DMS153 treated with DMSO at 0.1 percent for 48 hours (cell line): Measurements from ENCODE around the gene KIF5B.
"Not testable (repeated sequence)": the region's sequence is repeated elsewhere in the genome, so short reads cannot be mapped to it uniquely, and the experiment has no call there.

Source experiments
- DNase-seq: peaks from one replicate; lab custom pipeline; 2025; ENCODE audit not compliant: unreplicated experiment; lab: John Stamatoyannopoulos, UW

The KIF5B gene

GRCh38 chr10:32017044-32017443 is 39.2 kb downstream of the KIF5B start:
- no peak for DNase-seq

- no peak for DNase-seq
Observed at GRCh38 chr10:32015386-32015785, 40.8 kb downstream of the KIF5B start.

DNA sequence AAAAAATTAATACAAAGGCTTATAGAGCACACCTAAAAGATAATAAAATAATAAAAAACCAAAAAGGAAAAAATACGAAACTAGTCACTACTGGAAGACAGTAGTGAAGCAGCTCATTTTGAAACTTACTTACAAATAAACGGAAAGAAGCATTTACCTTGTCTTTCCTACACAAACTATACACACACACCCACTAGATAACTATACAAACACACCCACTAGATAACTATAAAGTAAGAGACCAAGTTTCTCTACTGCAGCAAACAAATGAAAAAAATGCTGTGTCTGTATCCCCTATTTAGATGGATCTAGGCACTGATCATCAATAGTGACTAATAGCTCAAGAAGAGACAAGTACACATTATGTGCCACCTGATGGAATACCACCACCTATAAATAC is 49.2 kb downstream of the KIF5B start:
- no peak for DNase-seq

GRCh38 chr10:32005050-32005449 is 51.2 kb downstream of the KIF5B start:
- DNase-seq = no peak

- DNase-seq = no peak
Observed at GRCh38 chr10:32004161-32004591, 52.0 kb downstream of the KIF5B start.

DNA sequence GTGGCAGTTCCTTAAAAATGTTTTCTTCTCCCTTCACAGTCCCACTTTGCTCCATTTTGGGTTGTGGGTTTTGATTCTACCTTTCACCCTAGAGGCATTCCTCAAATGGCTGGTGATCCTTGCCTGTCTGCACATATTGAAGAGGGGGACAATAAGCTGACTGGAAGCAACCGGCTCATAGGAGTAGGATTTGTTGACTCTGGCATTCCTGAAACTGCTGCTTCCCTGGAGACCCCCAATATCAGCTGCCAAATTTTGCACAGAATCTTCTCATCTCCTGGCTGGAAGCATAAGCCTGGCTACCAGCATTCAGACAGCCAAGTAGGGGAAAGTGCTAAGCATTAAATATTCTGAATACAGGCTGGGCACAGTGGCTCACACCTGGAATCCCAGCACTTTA is 53.7 kb downstream of the KIF5B start:
- DNase-seq = no peak

DNA sequence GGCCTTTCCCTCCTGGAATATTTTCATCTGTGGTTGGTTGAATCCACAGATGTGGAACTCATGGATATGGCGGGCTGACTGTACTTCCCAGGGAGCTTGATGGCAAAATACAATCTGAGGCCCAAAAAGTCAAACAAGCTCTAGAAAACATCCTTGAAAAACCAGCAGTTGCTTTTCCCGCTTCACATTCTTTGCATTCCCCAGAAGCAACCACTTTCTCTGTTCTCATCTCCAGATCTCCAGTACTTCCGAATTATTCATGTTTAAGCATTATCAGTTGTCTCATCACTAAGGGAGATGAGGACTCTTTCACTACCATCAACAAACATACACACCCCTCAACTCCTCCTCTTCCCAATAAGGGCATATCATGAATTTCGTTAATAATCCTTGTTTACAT is 55.3 kb downstream of the KIF5B start:
- no peak for DNase-seq

DNA sequence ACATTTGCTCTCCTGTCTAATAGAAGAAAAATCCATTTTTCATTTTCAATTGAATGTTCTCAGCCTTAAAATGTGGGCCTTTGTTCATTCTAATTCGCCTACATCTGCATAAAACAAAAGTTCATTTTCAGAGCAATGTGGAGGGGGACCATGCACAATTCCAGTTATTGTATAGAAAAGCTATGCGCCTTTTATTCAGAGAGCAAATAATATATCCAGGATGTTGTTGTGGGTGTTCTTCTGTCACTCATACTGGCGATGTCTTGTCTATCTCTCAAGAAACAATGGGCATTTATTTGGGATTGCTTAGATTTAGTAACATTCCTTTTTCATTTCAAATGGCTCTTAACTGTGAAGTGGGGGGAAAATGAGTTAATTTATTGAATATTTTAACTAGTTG is 56.4 kb downstream of the KIF5B start:
- no peak for DNase-seq

GRCh38 chr10:31999070-31999660 is 57.1 kb downstream of the KIF5B start:
- DNase-seq = no peak

DNA sequence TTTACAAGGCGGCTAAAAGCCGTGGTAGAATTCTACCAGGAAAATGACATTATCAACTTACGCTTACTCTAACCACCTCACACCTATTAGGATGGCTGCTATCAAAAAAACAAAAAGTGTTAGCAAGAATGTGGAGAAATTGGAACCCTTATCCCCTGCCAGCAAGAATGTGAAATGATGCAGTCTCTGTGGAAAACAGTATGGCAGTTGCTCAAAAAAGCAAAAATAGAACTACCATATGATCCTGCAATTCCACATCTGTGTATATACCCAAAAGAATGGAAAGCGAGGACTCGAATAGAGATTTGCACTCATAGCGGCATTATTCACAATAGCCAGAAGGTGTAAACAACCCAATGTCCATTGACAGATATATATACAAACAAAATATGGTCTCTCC is 61.3 kb downstream of the KIF5B start:
- no peak for DNase-seq

GRCh38 chr10:31990937-31991336 is 65.3 kb downstream of the KIF5B start:
- DNase-seq = no peak

- not testable (repeated sequence) for DNase-seq
Observed at GRCh38 chr10:31987786-31988185, 68.4 kb downstream of the KIF5B start.

- no peak for DNase-seq
Observed at GRCh38 chr10:31982111-31982510, 74.1 kb downstream of the KIF5B start.

DNA sequence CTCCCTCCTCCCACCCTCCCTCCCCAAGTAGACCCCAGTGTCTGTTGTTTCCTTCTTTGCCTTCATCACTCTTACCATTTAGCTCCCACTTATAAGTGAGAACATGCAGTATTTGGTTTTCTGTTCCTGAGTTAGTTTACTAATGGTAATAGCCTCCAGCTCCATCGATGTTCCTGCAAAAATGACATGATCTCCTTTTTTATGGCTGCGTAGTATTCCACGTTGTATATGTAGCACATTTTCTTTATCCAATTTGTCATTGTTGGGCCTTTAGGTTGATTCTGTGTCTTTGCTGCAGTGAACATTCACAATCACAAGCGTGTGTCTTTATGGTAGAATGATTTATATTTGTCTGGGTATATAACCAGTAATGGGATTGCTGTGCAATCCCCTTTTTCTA is 75.8 kb downstream of the KIF5B start:
- no peak for DNase-seq

DNA sequence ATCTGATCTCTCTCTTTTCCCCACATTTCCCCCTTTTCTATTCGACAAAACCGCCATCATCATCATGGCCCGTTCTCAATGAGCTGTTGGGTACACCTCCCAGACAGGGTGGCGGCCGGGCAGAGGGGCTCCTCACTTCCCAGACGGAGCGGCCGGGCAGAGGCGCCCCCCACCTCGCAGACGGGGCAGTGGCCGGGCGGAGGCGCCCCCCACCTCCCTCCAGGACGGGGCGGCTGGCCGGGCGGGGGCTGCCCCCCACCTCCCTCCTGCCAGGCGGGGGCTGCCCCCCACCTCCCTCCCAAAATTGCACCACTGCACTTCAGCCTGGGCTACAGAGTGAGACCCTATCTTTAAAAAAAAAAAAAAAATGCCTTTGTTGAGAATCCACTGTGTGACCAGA is 77.2 kb downstream of the KIF5B start:
- DNase-seq = not testable (repeated sequence)

- no peak for DNase-seq
Observed at GRCh38 chr10:31978156-31978483, 78.1 kb downstream of the KIF5B start.

DNA sequence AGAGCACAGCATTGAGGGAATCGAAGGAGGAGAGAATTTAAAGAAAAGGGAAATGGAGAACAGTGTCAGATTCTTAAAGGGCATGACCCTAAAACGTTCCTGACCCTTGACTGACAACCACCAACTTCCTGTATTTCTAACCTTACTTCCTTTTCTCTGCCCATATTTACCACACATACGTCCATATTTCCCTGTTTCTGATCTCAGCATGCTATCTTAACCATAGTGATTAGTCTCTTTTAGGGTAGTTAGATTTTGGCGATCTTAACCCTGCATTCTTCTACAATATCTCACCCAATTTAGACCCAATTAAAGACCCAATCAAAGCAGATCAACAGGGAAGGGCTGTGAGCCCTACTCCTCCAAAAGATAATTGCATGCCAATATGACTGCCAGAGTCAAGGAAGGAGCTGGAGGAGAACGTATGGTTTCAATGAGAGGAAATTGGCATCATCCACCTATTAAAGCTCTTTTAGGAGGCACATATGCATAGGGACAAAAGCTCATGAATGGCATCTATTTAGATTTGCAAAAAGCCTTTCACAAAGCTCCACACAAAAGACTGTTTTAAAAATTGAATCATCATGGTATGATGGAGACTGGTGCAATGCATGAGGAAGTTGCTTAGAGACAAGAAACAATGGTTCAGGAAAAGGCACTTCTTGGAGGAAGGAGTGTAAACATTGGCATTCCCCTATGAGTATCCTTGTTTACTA is 78.6 kb downstream of the KIF5B start:
- DNase-seq = peak; percentile 3

GRCh38 chr10:31975157-31975765 is 81.0 kb downstream of the KIF5B start:
- no peak for DNase-seq

- no peak for DNase-seq
Observed at GRCh38 chr10:31974434-31975124, 81.6 kb downstream of the KIF5B start.

DNA sequence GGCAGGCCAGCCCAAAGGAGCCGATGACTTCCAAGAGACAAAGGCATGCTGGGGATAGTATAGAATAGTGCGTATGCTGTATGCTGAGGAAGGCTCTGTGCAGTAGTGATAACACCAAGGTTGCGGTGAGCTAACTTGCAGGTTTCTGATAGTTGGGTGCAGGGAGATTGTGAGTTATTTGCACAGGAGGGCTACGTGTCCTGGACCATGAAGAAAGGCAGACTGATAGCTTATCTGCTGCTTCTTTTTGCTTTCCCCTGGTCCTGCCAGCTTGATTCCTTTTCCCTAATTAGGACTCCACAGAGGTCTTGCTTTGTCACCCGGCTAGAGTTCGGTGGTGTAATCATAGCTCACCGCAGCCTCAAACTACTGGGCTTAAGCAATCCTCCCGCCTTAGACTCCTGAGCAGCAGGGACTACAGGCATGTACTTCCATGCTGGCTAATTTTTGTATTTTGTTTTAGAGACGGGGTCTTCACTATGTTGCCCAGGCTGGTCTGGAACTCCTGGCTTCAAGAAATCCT is 83.6 kb downstream of the KIF5B start:
- no peak for DNase-seq

DNA sequence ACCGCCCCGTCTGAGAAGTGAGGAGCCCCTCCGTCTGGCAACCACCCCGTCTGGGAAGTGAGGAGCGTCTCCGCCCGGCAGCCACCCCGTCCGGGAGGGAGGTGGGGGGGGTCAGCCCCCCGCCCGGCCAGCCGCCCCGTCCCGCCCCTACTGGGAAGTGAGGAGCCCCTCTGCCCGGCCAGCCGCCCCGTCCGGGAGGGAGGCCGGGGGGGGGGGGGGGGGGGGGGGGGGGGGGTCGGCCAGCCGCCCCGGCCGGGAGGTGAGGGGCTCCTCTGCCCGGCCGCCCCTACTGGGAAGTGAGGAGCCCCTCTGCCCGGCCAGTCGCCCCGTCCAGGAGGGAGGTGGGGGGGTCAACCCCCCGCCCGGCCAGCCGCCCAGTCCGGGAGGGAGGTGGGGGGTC is 86.4 kb downstream of the KIF5B start:
- not testable (repeated sequence) for DNase-seq

- no peak for DNase-seq
Observed at GRCh38 chr10:31963589-31963980, 92.6 kb downstream of the KIF5B start.
